HG02840 (cell line): ENCODE data around the gene CTSC.

Experiments
- ATAC-seq: cut with Tn5 transposase; IDR thresholded peaks from one replicate; pipeline ENCODE4 v1.9.1; 2021; ENCODE audit warnings: mild to moderate bottlenecking, moderate library complexity, moderate number of reproducible peaks; ENCODE audit not compliant: unreplicated experiment, low FRiP score

CTSC gene

GRCh38 chr11:88337181-88337986 lies at the start of gene CTSC:
Gene CTSC, minus strand, starts transcription at chr11:88337736. Its CDS starts 64 bp downstream, at chr11:88337672.
- peak; percentile 92 for ATAC-seq

GRCh38 chr11:88384669-88385005 lies 47.1 kb upstream of the CTSC start:
- ATAC-seq: no peak

- ATAC-seq: no peak
These were observed 46.6 kb upstream of the CTSC start for GRCh38 chr11:88384004-88384668.

DNA sequence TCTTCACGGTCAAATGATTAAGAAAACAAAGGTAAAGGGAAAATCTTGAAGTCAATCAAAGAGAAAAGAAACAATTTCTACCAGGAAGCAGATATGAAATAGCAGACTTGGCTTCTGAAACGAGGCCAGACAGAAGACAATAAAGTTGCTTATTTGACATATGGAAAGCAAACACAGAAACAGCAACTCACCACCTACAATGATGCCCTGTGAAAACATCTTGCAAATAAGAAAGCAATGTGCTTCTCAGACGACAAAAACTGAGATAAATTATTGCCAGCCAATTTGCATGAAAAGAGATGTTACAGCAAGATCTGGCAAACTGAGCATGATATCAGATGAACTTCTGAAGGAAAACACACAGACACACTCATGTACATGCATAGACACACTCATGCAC lies 45.9 kb upstream of the CTSC start:
- ATAC-seq: no peak

DNA sequence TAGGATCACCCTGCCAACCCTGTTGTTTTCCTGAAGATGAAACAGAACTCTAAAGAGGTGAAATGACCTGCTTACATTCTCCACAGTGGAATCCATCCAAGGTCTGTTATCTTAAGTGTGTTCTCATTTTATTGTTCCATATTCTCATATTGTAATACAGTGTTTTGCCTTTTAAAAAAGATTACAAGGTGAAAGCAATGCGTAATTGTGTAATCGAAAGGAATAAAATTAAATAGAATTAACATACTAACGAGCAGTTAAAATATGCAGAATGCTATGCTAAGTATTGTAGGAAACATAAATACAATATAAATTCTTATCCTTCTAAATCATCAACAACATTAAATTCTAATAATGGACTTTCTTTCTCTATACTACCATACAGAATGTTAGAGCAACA lies 41.6 kb upstream of the CTSC start:
- ATAC-seq: no peak

GRCh38 chr11:88378422-88379066 lies 41.0 kb upstream of the CTSC start:
- ATAC-seq: no peak

GRCh38 chr11:88377646-88378045 lies 40.1 kb upstream of the CTSC start:
- no peak for ATAC-seq

GRCh38 chr11:88377144-88377543 lies 39.6 kb upstream of the CTSC start:
- no peak for ATAC-seq

DNA sequence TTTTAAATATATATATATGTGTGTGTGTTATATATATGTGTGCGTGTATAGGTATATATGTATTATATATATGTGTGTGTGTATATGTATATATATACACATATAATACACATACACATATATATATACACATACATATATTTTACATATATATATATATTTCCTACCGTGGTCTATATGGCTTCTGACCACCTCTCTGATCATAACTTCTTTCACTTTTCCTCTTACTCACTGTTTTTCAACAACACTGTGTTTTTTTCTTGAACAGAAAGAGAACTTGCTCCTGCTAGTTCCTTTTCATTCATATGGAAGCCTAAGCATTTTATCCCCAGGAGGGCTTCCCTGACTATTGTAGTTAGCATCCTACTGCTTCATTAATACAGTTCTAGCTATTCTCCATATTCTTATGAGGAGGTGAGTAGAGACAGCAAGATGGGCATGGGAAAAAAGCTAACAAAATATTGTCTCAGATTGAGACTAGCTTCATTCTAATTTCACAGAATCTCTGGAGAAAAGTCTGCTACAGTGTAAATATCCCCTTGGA lies 38.5 kb upstream of the CTSC start:
- ATAC-seq: no peak

DNA sequence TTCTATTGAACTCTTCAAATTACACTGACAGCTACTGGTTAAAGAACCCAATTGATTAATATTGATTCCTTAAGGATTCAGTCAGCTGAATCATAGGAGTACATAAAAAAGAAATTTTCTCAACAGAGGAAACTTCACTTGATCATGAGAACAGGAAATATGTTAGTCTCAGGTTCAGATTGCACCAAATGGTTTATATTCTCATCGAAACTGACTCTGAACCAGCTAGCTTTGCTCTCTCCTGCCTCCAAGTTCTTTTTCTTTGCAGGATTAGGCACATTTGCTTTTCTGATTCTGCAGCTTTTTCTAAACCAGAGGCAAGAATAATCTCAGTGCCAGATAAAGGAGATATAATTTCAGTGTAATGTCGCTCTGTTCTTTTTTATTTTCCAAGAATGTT lies 33.2 kb upstream of the CTSC start:
- no peak for ATAC-seq

- ATAC-seq: no peak
These were observed 29.8 kb upstream of the CTSC start for GRCh38 chr11:88367310-88367709.

DNA sequence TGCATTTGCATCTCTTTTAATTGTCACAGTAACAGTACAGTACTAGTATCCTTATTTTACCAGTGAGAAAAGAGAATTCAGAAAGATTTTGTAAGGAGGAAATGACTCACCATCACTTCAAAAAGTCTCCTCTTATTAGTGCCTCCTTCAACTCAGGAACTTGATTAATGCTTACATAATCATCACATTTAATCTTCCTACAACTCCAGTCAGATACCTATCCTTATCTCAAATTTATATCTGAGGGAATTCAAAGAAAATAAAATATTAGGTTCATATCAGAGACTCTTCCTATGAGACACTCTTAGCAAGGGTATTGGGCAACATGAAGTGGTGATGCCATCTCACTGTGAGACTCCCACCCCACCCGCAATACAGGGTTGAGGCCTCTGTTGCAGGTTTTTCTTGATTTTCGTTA lies 26.1 kb upstream of the CTSC start:
- ATAC-seq: no peak

DNA sequence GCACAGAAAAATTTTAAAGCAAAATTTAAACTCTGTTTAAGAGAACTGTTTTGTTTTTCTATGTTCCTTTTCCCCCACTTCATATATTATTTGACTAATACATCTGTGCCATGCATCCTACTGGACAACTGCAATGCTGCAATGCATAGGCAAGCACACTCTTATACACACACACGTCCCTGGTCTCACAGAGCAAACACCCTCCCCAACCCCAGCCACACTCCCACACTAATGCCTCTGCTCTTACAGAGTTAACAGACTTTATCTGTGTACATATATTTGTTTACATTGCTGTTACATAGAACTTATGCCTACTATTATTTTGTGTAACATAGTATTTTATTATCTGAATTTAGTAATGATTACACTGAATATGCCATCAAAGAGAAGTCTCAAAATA lies 25.5 kb upstream of the CTSC start:
- no peak for ATAC-seq

- ATAC-seq: no peak
These were observed 22.6 kb upstream of the CTSC start for GRCh38 chr11:88360141-88360540.

DNA sequence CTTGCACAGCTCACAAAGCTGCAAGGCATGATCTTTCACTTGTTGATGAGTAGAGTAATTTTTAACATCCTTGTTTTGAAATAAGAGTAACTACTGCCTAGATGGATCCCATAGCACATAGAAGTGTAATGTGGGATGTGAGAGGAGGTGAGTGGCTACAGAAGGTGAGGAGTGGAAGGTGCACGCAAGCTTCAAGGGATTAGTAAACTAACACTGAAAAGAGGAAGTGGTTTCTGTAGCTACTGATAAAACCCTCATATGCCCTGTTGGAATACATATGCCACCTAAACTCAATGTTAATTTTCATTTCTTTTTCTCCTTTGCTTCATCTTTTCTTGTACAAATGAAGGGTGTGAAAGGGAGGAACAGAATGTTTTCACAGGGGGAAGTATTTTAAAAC lies 22.0 kb upstream of the CTSC start:
- ATAC-seq: peak; percentile 45

DNA sequence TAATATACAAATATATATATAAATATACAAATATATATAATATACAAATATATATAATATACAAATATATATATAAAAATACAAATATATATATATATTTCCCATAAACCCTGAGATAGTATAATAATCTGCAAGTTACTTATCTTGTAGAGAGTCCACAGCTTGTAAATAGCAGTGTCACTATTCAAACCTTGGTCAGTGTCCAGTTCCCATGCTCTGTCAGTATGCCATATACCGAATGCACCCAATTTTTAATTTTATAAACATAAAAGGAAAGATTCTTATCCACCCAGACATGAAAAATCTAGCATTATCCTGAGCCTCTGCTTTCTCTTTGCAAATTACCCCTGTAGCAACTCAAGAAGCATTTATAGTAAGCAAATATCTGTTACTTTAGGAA lies 21.6 kb upstream of the CTSC start:
- no peak for ATAC-seq

DNA sequence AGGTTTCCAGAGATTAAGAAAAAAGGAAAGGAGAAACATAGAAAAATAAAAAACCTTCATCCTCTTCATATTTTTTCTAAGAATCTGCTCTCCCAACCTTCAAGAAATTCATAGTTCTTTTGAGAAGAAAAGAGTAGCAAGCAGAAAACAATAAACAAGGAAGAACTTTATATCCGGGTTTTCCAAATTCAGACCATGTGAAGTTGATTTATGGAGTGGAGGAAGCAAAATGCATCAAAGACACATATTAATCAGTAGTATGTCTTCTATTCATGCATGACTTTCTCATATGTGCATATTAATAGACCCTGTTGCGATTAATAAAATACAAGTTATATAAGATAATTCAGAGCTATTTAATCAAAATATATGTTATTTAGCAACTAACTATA lies 20.5 kb upstream of the CTSC start:
- ATAC-seq: no peak

DNA sequence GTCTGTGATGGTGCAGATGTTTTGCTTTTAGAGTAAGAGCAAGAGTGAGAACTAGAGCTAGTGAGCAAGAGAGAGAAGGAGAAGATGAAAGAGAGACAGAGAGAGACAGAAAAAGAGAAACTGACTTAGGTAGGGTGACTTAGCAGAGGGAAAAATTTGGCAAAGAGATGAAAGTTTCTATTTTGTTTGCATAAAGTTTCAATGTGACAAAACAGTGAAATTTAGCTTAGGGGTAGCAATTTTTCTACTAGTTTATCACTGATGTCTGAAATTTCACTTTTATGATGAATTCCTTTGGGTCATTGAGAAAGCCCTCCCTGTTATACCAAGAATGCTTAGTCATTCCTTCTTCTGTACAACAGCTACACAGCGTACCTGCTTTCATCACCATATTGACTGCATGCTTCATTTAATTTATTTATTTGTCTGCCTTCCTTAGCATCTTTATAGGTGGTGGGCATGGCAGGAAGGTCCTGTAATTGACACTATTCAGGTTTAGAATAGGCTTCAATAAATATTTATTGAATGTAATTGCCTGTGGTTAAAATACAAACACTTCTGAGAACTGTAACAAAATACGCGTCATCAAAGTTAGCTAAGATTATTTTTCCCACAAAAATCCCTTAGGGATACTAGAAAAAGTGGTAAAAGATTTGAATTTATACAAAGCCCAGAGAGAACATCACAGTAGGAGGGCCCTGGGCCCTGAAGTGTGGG lies 19.9 kb upstream of the CTSC start:
- peak; percentile 61 for ATAC-seq

DNA sequence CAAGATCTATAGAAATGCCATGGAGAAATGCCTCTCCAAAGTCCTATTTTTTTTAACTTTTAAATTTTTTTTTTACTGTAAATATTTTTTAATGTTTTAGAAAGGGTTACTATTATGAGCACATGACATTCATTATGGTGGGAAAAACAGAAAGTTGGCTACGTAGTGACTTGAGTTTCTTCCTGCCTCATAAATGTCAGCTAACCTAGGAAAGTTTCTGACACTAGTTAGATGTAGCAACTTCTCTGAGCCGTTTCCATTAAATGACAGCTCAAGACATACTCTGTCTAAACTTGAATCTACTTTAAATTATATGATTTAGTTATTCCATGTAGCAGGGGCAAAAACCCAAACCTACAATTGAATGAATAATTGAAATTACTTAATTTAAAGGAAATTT lies 18.4 kb upstream of the CTSC start:
- ATAC-seq: no peak

- no peak for ATAC-seq
These were observed 17.4 kb upstream of the CTSC start for GRCh38 chr11:88354912-88355311.
